Measurements from ENCODE around the gene NAXD.

Gene NAXD

DNA sequence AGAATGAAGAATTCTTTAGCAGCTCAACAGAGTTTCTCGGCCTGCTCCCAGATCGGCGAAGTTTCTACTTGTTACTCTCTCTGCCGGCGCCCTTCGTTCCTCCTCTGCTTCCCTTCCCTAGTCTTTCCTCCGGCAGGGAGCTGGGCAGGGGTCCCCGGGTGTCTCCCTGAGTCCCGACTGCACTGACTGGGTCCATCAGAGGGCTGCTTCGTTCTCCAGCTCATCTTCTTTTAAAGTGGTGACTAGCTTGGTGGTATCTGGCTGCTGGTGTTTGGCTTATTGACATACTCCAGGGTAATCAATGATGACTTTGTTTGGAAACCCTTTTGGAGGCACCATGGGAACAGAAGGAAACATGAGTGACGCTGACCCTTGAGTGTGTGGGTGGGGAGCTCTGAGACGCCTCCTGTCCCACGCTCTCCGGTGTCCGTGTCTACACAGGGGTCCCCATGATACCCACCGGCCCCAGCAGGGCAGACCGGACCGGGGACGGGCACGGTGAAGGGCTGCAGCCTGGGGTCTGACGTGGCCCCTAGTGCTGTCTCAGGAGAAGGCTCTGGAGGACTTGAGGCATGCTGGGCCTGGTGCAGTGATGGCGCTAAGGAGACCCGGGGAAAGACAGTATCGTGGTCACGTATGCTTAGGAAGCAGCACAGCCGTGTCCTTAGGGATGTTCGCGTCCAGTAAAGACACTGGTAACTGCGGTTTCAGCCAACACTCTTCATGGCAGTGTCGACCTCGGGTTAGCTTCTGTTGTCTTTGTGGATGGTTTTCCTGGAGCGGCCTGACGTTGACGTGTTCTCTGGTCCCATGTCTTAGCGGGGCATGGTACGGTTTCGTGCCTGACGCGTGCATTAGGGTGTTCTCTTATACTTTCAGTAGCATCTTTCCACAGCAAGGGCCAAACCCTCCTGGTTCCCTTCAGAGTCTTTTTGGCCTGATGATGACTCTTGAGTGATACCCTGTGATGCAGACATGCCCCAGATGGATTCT lies 23.8 kb downstream of the NAXD start:
- POLR2A ChIA-PET = no interaction called here
- TF ChIP-seq MZF1 (tag by site-specific recombination; IDR thresholded peaks at IDR 0.05; ENCODE audit: borderline replicate concordance) (no peak), HOXA7 (CRISPR knock-in tag; IDR thresholded peaks at IDR 0.05; ENCODE audit: borderline replicate concordance) (no peak), ZNF626 (tag by site-specific recombination; IDR thresholded peaks at IDR 0.05) (no peak), ZNF221 (tag by site-specific recombination; IDR thresholded peaks at IDR 0.05; ENCODE audit: borderline replicate concordance) (no peak), ZFP37 (tag by site-specific recombination; IDR thresholded peaks at IDR 0.05) (no peak), ZNF658 (tag by site-specific recombination; IDR thresholded peaks at IDR 0.05) (no peak), ZNF132 (tag by site-specific recombination; IDR thresholded peaks at IDR 0.05; ENCODE audit: borderline replicate concordance) (no peak), ZNF394 (tag by site-specific recombination; IDR thresholded peaks at IDR 0.05; ENCODE audit: borderline replicate concordance) (no peak), ZNF138 (tag by site-specific recombination; IDR thresholded peaks at IDR 0.05; ENCODE audit: borderline replicate concordance) (no peak), ZFP41 (tag by site-specific recombination; IDR thresholded peaks at IDR 0.05; ENCODE audit: borderline replicate concordance) (no peak), SCRT2 (tag by site-specific recombination; IDR thresholded peaks at IDR 0.05) (no peak)
- TF ChIP-seq, protein P1, sequence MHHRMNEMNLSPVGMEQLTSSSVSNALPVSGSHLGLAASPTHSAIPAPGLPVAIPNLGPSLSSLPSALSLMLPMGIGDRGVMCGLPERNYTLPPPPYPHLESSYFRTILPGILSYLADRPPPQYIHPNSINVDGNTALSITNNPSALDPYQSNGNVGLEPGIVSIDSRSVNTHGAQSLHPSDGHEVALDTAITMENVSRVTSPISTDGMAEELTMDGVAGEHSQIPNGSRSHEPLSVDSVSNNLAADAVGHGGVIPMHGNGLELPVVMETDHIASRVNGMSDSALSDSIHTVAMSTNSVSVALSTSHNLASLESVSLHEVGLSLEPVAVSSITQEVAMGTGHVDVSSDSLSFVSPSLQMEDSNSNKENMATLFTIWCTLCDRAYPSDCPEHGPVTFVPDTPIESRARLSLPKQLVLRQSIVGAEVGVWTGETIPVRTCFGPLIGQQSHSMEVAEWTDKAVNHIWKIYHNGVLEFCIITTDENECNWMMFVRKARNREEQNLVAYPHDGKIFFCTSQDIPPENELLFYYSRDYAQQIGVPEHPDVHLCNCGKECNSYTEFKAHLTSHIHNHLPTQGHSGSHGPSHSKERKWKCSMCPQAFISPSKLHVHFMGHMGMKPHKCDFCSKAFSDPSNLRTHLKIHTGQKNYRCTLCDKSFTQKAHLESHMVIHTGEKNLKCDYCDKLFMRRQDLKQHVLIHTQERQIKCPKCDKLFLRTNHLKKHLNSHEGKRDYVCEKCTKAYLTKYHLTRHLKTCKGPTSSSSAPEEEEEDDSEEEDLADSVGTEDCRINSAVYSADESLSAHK (tag by site-specific recombination; IDR thresholded peaks at IDR 0.05) = no peak
- TF ChIP-seq, protein P2, sequence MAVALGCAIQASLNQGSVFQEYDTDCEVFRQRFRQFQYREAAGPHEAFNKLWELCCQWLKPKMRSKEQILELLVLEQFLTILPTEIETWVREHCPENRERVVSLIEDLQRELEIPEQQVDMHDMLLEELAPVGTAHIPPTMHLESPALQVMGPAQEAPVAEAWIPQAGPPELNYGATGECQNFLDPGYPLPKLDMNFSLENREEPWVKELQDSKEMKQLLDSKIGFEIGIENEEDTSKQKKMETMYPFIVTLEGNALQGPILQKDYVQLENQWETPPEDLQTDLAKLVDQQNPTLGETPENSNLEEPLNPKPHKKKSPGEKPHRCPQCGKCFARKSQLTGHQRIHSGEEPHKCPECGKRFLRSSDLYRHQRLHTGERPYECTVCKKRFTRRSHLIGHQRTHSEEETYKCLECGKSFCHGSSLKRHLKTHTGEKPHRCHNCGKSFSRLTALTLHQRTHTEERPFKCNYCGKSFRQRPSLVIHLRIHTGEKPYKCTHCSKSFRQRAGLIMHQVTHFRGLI (tag by site-specific recombination; IDR thresholded peaks at IDR 0.05) = no peak
- TF ChIP-seq, protein P3, sequence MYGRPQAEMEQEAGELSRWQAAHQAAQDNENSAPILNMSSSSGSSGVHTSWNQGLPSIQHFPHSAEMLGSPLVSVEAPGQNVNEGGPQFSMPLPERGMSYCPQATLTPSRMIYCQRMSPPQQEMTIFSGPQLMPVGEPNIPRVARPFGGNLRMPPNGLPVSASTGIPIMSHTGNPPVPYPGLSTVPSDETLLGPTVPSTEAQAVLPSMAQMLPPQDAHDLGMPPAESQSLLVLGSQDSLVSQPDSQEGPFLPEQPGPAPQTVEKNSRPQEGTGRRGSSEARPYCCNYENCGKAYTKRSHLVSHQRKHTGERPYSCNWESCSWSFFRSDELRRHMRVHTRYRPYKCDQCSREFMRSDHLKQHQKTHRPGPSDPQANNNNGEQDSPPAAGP (tag by site-specific recombination; IDR thresholded peaks at IDR 0.05) = no peak
- peaks cover 0 to 98% of the 10 kb centered on the region in 2 experiments; a peak in 2 of 3 replicates for H3K36me3 ChIP-seq (ENCODE audit: control insufficient read depth in 2 of 2, insufficient read depth in 1 of 2, low read length in 2 of 2)
- H3K4me3 ChIP-seq (ENCODE audit: low read depth, low read length) = no peak overlapping the region
- CTCF ChIA-PET = interaction anchor here (0.6 kb wide), 2 partner anchors 45 to 64 kb away, joined by 3 to 5 read pairs; no protein-coding TSS in a partner anchor
- H3K4me1 ChIP-seq (ENCODE audit: control insufficient read depth, insufficient read depth, low read length) = no peaks in the 10 kb centered on the region
- H3K27ac ChIP-seq (ENCODE audit: extremely low read depth, low read depth, low read length) = no peak overlapping the region
- H3K9me3 ChIP-seq (ENCODE audit: control insufficient read depth, insufficient read depth, low read depth, low read length) = no peaks in the 10 kb centered on the region

DNA sequence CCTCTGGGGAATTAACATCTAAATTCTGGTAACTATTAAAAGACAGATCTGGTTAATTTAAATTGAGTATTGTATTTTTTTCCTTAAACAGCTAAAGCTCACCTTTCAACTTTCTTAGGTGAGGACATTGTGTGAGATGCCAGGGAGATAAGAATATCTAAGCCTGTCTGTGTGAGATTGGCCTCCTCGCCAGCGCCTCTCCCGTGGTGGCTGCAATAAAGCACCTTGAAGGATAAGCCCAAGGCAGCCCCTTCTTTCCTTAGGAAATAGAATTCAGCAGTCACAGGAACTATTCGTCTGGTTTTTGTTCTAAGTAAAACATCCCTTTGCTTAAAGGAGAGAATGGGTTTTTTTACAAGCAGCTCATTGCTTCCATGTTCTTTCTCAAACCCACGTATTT lies 24.6 kb downstream of the NAXD start:
- H3K4me3 ChIP-seq (ENCODE audit: low read depth, low read length) = no peak overlapping the region
- no peaks in the 10 kb centered on the region for H3K4me1 ChIP-seq (ENCODE audit: control insufficient read depth, insufficient read depth, low read length)
- peaks cover 0 to 98% of the 10 kb centered on the region in 2 experiments; a peak in 2 of 3 replicates for H3K36me3 ChIP-seq (ENCODE audit: control insufficient read depth in 2 of 2, insufficient read depth in 1 of 2, low read length in 2 of 2)
- CTCF ChIA-PET = no interaction called here
- POLR2A ChIA-PET = no interaction called here
- H3K9me3 ChIP-seq (ENCODE audit: control insufficient read depth, insufficient read depth, low read depth, low read length) = no peaks in the 10 kb centered on the region
- no peak overlapping the region for H3K27ac ChIP-seq (ENCODE audit: extremely low read depth, low read depth, low read length)
- TF ChIP-seq ZNF138 (tag by site-specific recombination; IDR thresholded peaks at IDR 0.05; ENCODE audit: borderline replicate concordance) (no peak), MEIS1 (CRISPR knock-in tag; IDR thresholded peaks at IDR 0.05; ENCODE audit: borderline replicate concordance) (no peak), FEZF1 (tag by site-specific recombination; IDR thresholded peaks at IDR 0.05) (no peak), YY1 (tag by site-specific recombination; IDR thresholded peaks at IDR 0.05) (no peak), ZNF433 (tag by site-specific recombination; IDR thresholded peaks at IDR 0.05; ENCODE audit: low read depth) (no peak), IKZF3 (tag by site-specific recombination; IDR thresholded peaks at IDR 0.05) (no peak), ZNF707 (tag by site-specific recombination; IDR thresholded peaks at IDR 0.05) (no peak), ZNF747 (tag by site-specific recombination; IDR thresholded peaks at IDR 0.05) (no peak)
- TF ChIP-seq, protein P1 (tag by site-specific recombination; IDR thresholded peaks at IDR 0.05) = no peak
